ENCODE results near the gene ZDHHC9.

ZDHHC9 gene

DNA sequence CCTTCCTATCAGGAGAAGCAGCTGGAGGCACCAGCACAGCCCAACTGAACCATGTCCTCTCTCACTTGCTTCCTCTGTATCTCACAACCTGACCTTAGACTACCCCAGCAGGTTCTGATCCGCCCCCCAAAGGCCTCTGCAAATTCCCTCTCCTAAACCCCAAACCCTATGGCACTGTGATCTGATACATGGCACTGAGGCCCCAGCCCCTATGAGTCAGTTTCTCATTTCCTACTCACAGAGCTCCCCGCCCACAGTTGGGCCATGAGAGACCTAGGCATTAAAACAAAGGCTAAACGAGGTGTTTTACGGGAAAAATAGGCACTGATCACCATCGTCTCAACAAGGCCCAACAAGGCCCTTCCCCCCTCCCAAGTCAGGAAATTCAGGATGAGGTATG lies 44.8 kb downstream of the ZDHHC9 start:
- no peak overlapping the region for H3K27ac ChIP-seq
- TF ChIP-seq Cebpa-rat (IDR thresholded peaks at IDR 0.05): no peak

DNA sequence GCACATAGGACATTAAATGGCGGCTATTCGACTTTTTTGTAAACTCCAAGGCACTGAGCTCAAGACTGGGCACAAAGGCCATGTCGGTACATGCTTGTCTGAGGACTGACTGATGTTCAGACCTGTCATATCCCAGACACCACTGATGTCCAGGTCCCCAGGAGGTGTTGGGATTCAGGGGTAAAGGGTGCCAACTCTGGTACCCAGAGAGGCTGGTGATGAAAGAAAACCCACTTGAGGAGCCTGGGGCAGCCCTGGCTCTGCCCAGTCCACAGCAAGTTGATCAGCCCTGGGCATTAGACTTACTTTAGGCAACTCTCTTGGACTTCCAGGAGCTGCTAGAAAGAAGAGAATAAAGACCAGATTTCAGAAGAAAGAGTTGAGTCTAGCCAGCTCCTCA lies 45.2 kb downstream of the ZDHHC9 start:
- Histone ChIP-seq H4K20me1 (peaks cover 42% of the 10 kb centered on the region), H3K27ac (no peak overlapping the region)
- TF ChIP-seq Cebpa-rat (IDR thresholded peaks at IDR 0.05): no peak

More for the DNA sequence above, 44.8 kb downstream of the ZDHHC9 start:
- Histone ChIP-seq H3K4me2 (no peak overlapping the region), H3K4me3 (no peak overlapping the region), H4K20me1 (peaks cover 38% of the 10 kb centered on the region), H3K36me3 (peaks cover 44% of the 10 kb centered on the region), H3K9ac (no peak overlapping the region), H3K27me3 (peaks cover 67% of the 10 kb centered on the region), H3K4me1 (no peaks in the 10 kb centered on the region; the same call in 1 of the 2 replicates), H3K9me3 (no peaks in the 10 kb centered on the region)

DNA sequence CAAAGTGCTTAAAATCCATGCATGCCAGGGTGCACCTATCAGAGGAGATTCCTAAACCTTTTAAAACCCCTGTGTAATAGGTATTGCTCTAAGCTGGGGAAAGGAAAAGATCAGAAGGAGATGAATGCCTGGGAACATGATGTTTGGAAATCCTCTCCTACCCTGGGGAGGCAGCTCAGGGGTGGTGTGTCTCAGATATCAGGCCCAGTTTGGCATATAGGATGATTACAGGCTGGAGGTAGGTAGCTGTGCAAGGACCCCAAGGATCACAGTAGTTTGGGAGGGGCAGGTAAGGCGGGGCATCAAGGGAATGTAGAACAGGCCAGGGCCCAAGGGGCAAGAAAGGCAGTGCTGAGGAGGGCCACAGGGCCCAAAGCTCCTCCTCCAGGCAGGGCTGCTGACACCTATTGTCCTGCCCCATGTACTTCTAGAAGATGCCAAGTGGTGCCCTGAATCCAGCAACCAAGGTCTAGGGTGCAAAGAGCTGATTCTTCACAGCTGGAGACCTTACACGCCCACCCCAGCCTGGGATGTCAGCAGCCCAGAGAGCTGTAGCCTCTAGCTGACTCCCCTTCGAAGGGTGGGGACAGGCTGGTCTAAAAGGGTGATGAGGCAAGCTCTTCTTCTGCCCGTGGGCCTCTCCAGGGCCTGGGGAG lies 46.3 kb downstream of the ZDHHC9 start:
- H3K9me3 ChIP-seq: no peaks in the 10 kb centered on the region
- no peak overlapping the region for H3K4me2 ChIP-seq
- no peaks in the 10 kb centered on the region; the same call in 1 of the 2 replicates for H3K4me1 ChIP-seq
- H3K36me3 ChIP-seq: peaks cover 59% of the 10 kb centered on the region
- H4K20me1 ChIP-seq: peaks cover 53% of the 10 kb centered on the region
- no peak overlapping the region for H3K9ac ChIP-seq
- peaks cover 61% of the 10 kb centered on the region for H3K27me3 ChIP-seq
- no peak overlapping the region for H3K4me3 ChIP-seq
- TF ChIP-seq Cebpa-rat (IDR thresholded peaks at IDR 0.05): no peak
- no peak overlapping the region for H3K27ac ChIP-seq

More for the DNA sequence above, 45.2 kb downstream of the ZDHHC9 start:
- Histone ChIP-seq H3K27me3 (peaks cover 66% of the 10 kb centered on the region), H3K9ac (no peak overlapping the region), H3K36me3 (peaks cover 49% of the 10 kb centered on the region), H3K4me2 (no peak overlapping the region), H3K4me1 (no peaks in the 10 kb centered on the region; the same call in 1 of the 2 replicates), H3K9me3 (no peaks in the 10 kb centered on the region), H3K4me3 (no peak overlapping the region)

DNA sequence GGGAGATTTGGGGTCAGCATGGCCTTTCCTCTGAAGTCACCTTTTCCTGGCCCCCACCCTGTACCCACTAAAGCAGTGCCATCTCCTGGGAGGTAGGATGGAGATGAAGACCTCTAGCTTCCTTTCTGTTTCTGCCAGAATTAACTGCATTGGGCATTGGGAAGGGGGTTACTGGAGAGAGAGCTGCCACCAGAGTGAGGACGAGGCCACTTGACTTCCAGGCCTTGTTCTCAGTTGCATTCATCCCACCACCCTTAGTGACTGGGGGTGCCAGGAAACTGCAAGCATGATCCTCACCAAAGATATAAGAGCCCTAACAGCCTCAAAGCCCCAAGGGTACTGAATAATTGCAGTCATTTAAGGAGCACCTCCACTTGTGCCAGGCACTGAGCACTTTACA lies 48.1 kb downstream of the ZDHHC9 start:
- H3K9ac ChIP-seq: no peak overlapping the region
- H3K27me3 ChIP-seq: peaks cover 73% of the 10 kb centered on the region
- H3K4me2 ChIP-seq: no peak overlapping the region
- no peak for TF ChIP-seq Cebpa-rat (IDR thresholded peaks at IDR 0.05)
- H3K27ac ChIP-seq: no peak overlapping the region
- H3K4me1 ChIP-seq: no peaks in the 10 kb centered on the region; the same call in 1 of the 2 replicates
- H4K20me1 ChIP-seq: peaks cover 71% of the 10 kb centered on the region
- H3K4me3 ChIP-seq: no peak overlapping the region
- H3K9me3 ChIP-seq: no peaks in the 10 kb centered on the region
- peaks cover 77% of the 10 kb centered on the region for H3K36me3 ChIP-seq

GRCh38 chrX:129793604-129794191 lies 50.0 kb downstream of the ZDHHC9 start:
- no peak for TF ChIP-seq Cebpa-rat (IDR thresholded peaks at IDR 0.05)
- peaks cover 86% of the 10 kb centered on the region for H4K20me1 ChIP-seq
- peaks cover 1% of the 10 kb centered on the region; the same call in 1 of the 2 replicates for H3K4me1 ChIP-seq
- H3K9me3 ChIP-seq: no peaks in the 10 kb centered on the region
- no peak overlapping the region for H3K4me2 ChIP-seq
- no peak overlapping the region for H3K9ac ChIP-seq
- peaks cover 66% of the 10 kb centered on the region for H3K27me3 ChIP-seq
- H3K4me3 ChIP-seq: no peak overlapping the region
- peaks cover 89% of the 10 kb centered on the region for H3K36me3 ChIP-seq
- no peak overlapping the region for H3K27ac ChIP-seq

GRCh38 chrX:129792586-129793291 lies 50.9 kb downstream of the ZDHHC9 start:
- Histone ChIP-seq H3K27me3 (peaks cover 57% of the 10 kb centered on the region), H3K4me2 (no peak overlapping the region), H4K20me1 (peaks cover 81% of the 10 kb centered on the region), H3K4me1 (peaks cover 8% of the 10 kb centered on the region), H3K9me3 (no peaks in the 10 kb centered on the region), H3K9ac (no peak overlapping the region), H3K36me3 (peaks cover 87% of the 10 kb centered on the region), H3K27ac (no peak overlapping the region), H3K4me3 (no peak overlapping the region)
- no peak for TF ChIP-seq Cebpa-rat (IDR thresholded peaks at IDR 0.05)

GRCh38 chrX:129791961-129792570 lies 51.6 kb downstream of the ZDHHC9 start:
- no peak for TF ChIP-seq Cebpa-rat (IDR thresholded peaks at IDR 0.05)
- Histone ChIP-seq H3K4me2 (no peak overlapping the region), H4K20me1 (peaks cover 81% of the 10 kb centered on the region), H3K9me3 (no peaks in the 10 kb centered on the region), H3K4me3 (no peak overlapping the region), H3K27ac (no peak overlapping the region), H3K27me3 (peaks cover 55% of the 10 kb centered on the region), H3K4me1 (peaks cover 15% of the 10 kb centered on the region), H3K9ac (no peak overlapping the region), H3K36me3 (peaks cover 88% of the 10 kb centered on the region)

GRCh38 chrX:129791336-129791735 lies 52.4 kb downstream of the ZDHHC9 start:
- no peak overlapping the region for H3K4me2 ChIP-seq
- no peaks in the 10 kb centered on the region for H3K9me3 ChIP-seq
- H3K4me1 ChIP-seq: peaks cover 22% of the 10 kb centered on the region
- H4K20me1 ChIP-seq: peaks cover 81% of the 10 kb centered on the region
- no peak overlapping the region for H3K9ac ChIP-seq
- H3K27me3 ChIP-seq: peaks cover 52% of the 10 kb centered on the region
- no peak overlapping the region for H3K4me3 ChIP-seq
- H3K36me3 ChIP-seq: peaks cover 88% of the 10 kb centered on the region
- TF ChIP-seq Cebpa-rat (IDR thresholded peaks at IDR 0.05): no peak
- H3K27ac ChIP-seq: no peak overlapping the region

GRCh38 chrX:129790808-129791207 lies 52.9 kb downstream of the ZDHHC9 start:
- TF ChIP-seq Cebpa-rat (IDR thresholded peaks at IDR 0.05): no peak
- H3K9ac ChIP-seq: no peak overlapping the region
- peaks cover 82% of the 10 kb centered on the region for H4K20me1 ChIP-seq
- peaks cover 84% of the 10 kb centered on the region for H3K36me3 ChIP-seq
- H3K4me1 ChIP-seq: peaks cover 28% of the 10 kb centered on the region
- H3K4me2 ChIP-seq: no peak overlapping the region
- peaks cover 47% of the 10 kb centered on the region for H3K27me3 ChIP-seq
- H3K9me3 ChIP-seq: no peaks in the 10 kb centered on the region
- H3K27ac ChIP-seq: no peak overlapping the region
- H3K4me3 ChIP-seq: no peak overlapping the region
